GM12864 (cell line): Measurements from ENCODE around the gene COL6A5.
"Not testable (repeated sequence)": the region's sequence is repeated elsewhere in the genome, so short reads cannot be mapped to it uniquely, and the experiment has no call there.

Source experiments
- DNase-seq: peaks from one replicate; pipeline ENCODE4 v3.0.0-alpha.2; 2011; ENCODE audit warnings: low read depth
- H3K4me3 ChIP-seq: 2 replicates; pipeline ENCODE4 v1.5.1; 2011; ENCODE audit warnings: mild to moderate bottlenecking, low read depth, low read length, control low read depth
- TF ChIP-seq, protein P1 (sequence below): IDR thresholded peaks from 2 replicates; pipeline ENCODE4 v1.5.1; 2011; ENCODE audit warnings: low read depth, mild to moderate bottlenecking, moderate library complexity, low read length, control low read depth, inconsistent platforms; ENCODE audit errors: missing control alignments

The COL6A5 gene

DNA sequence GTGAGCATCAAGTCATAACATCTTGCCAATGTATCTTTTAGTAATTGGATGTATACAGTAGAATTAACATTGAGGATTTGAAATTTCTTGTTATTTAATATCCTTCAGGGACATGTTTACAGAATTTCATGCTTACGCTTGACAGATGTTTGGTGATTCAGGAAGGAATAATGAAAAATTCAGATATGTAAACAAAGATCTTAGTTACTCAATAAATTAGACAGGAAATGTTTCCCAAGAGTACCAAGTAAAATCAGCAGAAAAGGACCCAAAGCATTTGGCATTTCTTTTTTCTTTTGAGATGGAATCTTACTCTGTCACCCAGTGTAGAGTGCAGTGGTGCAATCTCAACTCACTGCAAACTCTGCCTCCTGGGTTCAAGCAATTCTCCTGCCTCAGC is 4.7 kb upstream of the COL6A5 start:
- no peak for DNase-seq
- TF ChIP-seq, protein P1, sequence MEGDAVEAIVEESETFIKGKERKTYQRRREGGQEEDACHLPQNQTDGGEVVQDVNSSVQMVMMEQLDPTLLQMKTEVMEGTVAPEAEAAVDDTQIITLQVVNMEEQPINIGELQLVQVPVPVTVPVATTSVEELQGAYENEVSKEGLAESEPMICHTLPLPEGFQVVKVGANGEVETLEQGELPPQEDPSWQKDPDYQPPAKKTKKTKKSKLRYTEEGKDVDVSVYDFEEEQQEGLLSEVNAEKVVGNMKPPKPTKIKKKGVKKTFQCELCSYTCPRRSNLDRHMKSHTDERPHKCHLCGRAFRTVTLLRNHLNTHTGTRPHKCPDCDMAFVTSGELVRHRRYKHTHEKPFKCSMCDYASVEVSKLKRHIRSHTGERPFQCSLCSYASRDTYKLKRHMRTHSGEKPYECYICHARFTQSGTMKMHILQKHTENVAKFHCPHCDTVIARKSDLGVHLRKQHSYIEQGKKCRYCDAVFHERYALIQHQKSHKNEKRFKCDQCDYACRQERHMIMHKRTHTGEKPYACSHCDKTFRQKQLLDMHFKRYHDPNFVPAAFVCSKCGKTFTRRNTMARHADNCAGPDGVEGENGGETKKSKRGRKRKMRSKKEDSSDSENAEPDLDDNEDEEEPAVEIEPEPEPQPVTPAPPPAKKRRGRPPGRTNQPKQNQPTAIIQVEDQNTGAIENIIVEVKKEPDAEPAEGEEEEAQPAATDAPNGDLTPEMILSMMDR = no peak
- H3K4me3 ChIP-seq = no peak overlapping the region

DNA sequence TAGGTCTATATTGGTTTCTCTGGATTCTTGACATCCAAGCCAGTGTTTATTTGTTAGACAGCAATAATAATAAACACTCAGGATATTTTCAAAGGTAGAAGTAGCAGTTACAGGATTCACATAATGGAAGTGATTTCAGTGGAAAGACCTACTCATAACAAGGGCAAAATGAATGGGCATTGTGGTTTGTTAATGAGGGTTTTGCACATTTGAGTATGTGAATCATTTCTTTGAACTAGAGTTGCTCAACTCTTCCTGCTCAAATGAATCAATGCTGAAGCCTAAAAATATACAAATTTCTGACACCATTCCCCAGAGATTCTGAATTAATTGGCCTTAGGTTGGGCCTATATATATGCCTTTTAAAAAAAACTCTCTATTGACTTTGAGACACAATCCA is 4.1 kb upstream of the COL6A5 start:
- H3K4me3 ChIP-seq = no peak overlapping the region
- DNase-seq = no peak
- TF ChIP-seq, protein P1 = no peak

DNA sequence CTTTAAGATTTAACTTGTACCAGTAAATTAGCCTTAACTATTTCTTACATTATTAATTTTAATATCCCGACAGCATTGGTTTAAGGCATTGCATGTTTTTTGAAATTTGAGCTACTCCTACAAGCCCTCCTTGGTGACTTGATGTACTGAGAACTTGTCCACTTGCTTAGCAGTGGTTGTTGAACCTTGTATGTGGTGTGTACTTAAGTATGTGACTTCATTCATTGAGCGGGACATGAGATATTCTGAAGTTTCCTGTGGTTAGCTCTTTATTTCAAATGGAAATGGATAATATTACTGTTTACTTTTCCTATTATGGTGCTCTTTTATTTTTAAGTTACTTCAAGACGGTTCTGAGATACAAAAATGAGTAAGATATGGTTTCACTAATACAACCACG is 3.6 kb upstream of the COL6A5 start:
- H3K4me3 ChIP-seq = no peak overlapping the region
- DNase-seq = no peak
- TF ChIP-seq, protein P1 = no peak

DNA sequence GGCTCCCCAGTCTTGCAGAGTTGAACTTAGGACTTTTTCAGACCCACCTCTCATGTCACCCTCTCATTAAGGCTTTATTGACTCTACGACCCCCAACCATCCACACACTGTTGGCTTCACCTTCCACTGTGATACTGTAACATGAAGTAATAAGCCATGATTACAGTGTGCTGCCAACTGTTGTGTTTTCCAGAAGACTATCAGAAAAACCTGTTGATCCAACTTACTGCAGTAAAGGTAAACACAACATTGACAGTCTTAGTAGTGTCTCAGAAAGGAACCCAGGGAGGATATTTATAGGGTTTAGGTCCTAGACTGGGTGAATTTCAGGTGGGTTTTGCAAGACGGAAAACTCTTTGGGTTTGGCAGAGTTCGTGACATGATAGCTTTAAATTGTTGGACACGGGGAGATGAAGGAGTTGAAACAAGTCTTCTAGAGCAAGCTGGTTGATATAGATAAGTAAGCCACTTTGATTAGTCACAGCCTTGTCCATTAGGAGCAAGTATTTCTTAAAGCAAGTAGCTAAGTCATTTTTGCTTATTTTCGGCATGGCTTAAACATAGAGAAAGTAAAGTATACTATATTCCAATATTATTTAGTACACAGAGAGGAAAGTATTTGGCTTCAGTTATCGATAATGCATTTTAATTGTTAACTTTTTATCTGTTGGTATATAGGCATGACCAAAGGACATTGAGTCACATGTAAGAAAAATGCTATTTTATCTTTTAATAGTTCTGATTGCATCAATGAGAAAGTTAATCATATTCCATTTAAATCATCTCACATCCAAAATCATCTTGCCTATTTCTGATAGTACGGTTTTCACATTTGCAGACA is 2.4 kb upstream of the COL6A5 start:
- no peak overlapping the region for H3K4me3 ChIP-seq
- DNase-seq = no peak
- TF ChIP-seq, protein P1 = no peak

DNA sequence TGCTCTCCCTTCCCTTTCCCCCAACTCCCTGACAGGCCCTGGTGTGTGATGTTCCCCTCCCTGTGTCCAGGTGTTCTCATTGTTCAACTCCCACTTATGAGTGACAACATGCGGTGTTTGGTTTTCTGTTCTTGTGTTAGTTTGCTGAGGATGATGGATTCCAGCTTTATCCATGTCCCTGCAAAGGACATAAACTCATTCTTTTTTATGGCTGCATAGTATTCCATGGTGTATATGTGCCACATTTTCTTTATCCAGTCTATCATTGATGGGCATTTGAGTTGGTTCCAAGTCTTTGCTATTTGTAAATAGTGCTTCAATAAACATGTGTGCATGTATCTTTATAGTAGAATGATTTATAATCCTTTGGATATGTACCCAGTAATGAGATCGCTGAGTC is 2.8 kb downstream of the COL6A5 start:
- not testable (repeated sequence) for DNase-seq, H3K4me3 ChIP-seq

DNA sequence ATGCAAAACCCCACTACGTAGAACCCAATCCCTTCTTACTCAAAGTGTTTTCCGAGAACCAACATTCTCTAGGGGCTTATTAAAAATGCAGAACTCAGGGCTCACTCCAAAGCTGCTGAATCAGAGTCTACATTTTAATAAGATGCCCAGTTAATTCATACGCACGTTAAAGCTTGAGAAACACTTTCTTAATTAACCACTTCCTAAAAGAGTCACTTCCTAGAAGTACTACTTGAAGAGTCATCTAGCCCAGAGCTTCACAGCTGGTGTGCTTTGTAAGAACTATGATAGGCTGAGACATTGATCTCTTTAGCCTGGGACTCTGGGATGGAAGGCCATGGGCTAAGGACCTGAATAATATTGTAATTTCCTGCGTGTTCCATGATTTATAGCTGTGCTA is 9.0 kb downstream of the COL6A5 start:
- H3K4me3 ChIP-seq = no peak overlapping the region
- TF ChIP-seq, protein P1 = no peak
- no peak for DNase-seq

DNA sequence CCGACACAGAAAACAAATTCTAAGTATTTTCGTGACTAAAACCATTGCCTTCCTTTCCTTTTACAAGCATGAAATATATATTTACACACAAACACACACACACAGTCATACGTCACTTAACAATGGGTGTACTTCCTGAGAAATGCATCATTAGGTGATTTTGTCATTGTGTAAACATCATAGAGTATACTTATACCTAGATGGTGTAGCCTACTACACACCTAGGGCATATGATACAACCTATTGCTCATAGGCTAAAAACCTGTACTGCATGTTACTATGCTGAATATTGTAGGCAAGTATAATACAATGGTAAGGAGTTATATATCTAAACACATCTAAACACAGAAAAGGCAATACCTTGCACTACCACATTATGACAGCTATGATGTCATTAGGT is 28.6 kb downstream of the COL6A5 start:
- no peak for DNase-seq
- H3K4me3 ChIP-seq = no peak overlapping the region
- TF ChIP-seq, protein P1 = no peak
